ENCODE results near the gene CFAP74.

DNA sequence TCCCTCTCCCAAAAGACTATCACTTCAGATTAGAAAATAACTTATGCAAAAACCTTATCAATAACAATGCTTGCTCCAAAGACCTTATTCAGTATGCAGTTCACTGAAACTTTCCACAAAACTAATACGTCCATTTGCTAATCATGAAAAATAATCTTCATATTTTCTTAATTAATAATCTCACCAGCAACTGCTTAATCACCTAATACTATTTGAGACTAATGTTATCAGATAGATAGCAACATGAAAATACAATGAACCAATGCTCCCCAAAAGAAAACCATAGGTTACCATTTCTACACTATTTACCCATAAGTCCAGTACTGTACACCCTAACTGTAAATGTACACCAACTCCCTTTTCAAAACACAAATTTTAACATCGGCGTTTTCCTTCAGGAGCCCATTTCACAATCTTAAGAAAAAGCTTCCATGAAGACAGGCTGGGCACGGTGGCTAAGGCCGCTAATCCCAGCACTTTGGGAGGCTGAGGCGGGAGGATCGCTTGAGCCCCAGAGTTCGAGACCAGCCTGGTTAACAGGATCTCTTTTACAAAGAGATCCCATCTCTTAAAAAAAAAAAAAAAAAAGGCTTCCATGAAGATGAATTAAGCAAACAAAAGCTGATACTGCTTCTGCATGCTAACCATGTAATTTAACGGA is 114.4 kb downstream of the CFAP74 start:
- TF ChIP-seq, protein P1, sequence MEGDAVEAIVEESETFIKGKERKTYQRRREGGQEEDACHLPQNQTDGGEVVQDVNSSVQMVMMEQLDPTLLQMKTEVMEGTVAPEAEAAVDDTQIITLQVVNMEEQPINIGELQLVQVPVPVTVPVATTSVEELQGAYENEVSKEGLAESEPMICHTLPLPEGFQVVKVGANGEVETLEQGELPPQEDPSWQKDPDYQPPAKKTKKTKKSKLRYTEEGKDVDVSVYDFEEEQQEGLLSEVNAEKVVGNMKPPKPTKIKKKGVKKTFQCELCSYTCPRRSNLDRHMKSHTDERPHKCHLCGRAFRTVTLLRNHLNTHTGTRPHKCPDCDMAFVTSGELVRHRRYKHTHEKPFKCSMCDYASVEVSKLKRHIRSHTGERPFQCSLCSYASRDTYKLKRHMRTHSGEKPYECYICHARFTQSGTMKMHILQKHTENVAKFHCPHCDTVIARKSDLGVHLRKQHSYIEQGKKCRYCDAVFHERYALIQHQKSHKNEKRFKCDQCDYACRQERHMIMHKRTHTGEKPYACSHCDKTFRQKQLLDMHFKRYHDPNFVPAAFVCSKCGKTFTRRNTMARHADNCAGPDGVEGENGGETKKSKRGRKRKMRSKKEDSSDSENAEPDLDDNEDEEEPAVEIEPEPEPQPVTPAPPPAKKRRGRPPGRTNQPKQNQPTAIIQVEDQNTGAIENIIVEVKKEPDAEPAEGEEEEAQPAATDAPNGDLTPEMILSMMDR (conservative IDR thresholded peaks at IDR 0.05; ENCODE audit: low read depth, low read length): no peak
- TF ChIP-seq MXI1 (IDR thresholded peaks at IDR 0.05; ENCODE audit: borderline replicate concordance, low read depth, low read length): no peak
- no peak for TF ChIP-seq POLR2A (IDR thresholded peaks at IDR 0.05; ENCODE audit: low read depth, low read length)
- no peak for TF ChIP-seq RAD21 (IDR thresholded peaks at IDR 0.05; ENCODE audit: low read length)
- TF ChIP-seq CEBPB (IDR thresholded peaks at IDR 0.05; ENCODE audit: low read depth, low read length): peak; percentile 27; the same call in 1 of the 2 replicates
- no peak for TF ChIP-seq MAZ (IDR thresholded peaks at IDR 0.05; ENCODE audit: borderline replicate concordance, low read depth, low read length)
- TF ChIP-seq, protein P2, sequence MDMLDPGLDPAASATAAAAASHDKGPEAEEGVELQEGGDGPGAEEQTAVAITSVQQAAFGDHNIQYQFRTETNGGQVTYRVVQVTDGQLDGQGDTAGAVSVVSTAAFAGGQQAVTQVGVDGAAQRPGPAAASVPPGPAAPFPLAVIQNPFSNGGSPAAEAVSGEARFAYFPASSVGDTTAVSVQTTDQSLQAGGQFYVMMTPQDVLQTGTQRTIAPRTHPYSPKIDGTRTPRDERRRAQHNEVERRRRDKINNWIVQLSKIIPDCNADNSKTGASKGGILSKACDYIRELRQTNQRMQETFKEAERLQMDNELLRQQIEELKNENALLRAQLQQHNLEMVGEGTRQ (IDR thresholded peaks at IDR 0.05; ENCODE audit: low read depth, low read length): no peak
- no peak for TF ChIP-seq NFE2L2 (IDR thresholded peaks at IDR 0.05; ENCODE audit: low read depth, low read length)
- TF ChIP-seq RFX5 (IDR thresholded peaks at IDR 0.05; ENCODE audit: low read depth, low read length): no peak
- TF ChIP-seq ELK1 (IDR thresholded peaks at IDR 0.05; ENCODE audit: borderline replicate concordance, low read depth, low read length): no peak
- no peak for TF ChIP-seq CHD1 (IDR thresholded peaks at IDR 0.05; ENCODE audit: low read depth, low read length)
